ENCODE measurements around the gene CFAP410.

The CFAP410 gene

GRCh38 chr21:44289381-44290010 is 49.7 kb downstream of the CFAP410 start:
- no peaks in the 10 kb centered on the region for H3K79me2 ChIP-seq (ENCODE audit: control insufficient read depth, low read length)
- H3K9me3 ChIP-seq (ENCODE audit: control insufficient read depth, insufficient read depth, low read length), result no peaks in the 10 kb centered on the region
- no peaks in the 10 kb centered on the region for H4K20me1 ChIP-seq (ENCODE audit: control insufficient read depth, insufficient read depth, low read depth, low read length)
- peaks cover 4% of the 10 kb centered on the region for H3K4me1 ChIP-seq (ENCODE audit: control insufficient read depth, low read length)
- H3K36me3 ChIP-seq (ENCODE audit: control insufficient read depth, low read length), result no peaks in the 10 kb centered on the region
- no peaks in the 10 kb centered on the region for H3K9me2 ChIP-seq (replicated peaks; ENCODE audit: control insufficient read depth, low read length)
- no peak overlapping the region for H3K4me3 ChIP-seq (ENCODE audit: low read length)
- H3F3A ChIP-seq (ENCODE audit: control insufficient read depth, insufficient read depth), result no peaks in the 10 kb centered on the region
- TF ChIP-seq EZH2phosphoT487 (IDR thresholded peaks at IDR 0.05; ENCODE audit: borderline replicate concordance, low read length), result no peak
- TF ChIP-seq, protein P1, sequence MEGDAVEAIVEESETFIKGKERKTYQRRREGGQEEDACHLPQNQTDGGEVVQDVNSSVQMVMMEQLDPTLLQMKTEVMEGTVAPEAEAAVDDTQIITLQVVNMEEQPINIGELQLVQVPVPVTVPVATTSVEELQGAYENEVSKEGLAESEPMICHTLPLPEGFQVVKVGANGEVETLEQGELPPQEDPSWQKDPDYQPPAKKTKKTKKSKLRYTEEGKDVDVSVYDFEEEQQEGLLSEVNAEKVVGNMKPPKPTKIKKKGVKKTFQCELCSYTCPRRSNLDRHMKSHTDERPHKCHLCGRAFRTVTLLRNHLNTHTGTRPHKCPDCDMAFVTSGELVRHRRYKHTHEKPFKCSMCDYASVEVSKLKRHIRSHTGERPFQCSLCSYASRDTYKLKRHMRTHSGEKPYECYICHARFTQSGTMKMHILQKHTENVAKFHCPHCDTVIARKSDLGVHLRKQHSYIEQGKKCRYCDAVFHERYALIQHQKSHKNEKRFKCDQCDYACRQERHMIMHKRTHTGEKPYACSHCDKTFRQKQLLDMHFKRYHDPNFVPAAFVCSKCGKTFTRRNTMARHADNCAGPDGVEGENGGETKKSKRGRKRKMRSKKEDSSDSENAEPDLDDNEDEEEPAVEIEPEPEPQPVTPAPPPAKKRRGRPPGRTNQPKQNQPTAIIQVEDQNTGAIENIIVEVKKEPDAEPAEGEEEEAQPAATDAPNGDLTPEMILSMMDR (IDR thresholded peaks at IDR 0.05; ENCODE audit: low read depth, low read length, poor library complexity, severe bottlenecking), result no peak
- peaks cover 18% of the 10 kb centered on the region for H3K27me3 ChIP-seq (ENCODE audit: control insufficient read depth, low read length)
- H3K4me2 ChIP-seq (ENCODE audit: low read length), result no peak overlapping the region
- no peak overlapping the region for H3K27ac ChIP-seq (ENCODE audit: low read depth, low read length)

GRCh38 chr21:44288251-44289110 is 50.7 kb downstream of the CFAP410 start:
- Histone ChIP-seq H4K20me1 (ENCODE audit: control insufficient read depth, insufficient read depth, low read depth, low read length) (no peaks in the 10 kb centered on the region), H3K36me3 (ENCODE audit: control insufficient read depth, low read length) (no peaks in the 10 kb centered on the region), H3K27me3 (ENCODE audit: control insufficient read depth, low read length) (peaks cover 24% of the 10 kb centered on the region), H3K4me1 (ENCODE audit: control insufficient read depth, low read length) (no peaks in the 10 kb centered on the region; the same call in 1 of the 2 replicates), H3K4me2 (ENCODE audit: low read length) (no peak overlapping the region), H3K9me2 (replicated peaks; ENCODE audit: control insufficient read depth, low read length) (no peaks in the 10 kb centered on the region), H3K4me3 (ENCODE audit: low read length) (no peak overlapping the region), H3K27ac (ENCODE audit: low read depth, low read length) (no peak overlapping the region), H3K9me3 (ENCODE audit: control insufficient read depth, insufficient read depth, low read length) (no peaks in the 10 kb centered on the region), H3K79me2 (ENCODE audit: control insufficient read depth, low read length) (no peaks in the 10 kb centered on the region), H3F3A (ENCODE audit: control insufficient read depth, insufficient read depth) (no peaks in the 10 kb centered on the region)
- no peak for TF ChIP-seq EZH2phosphoT487 (IDR thresholded peaks at IDR 0.05; ENCODE audit: borderline replicate concordance, low read length)
- TF ChIP-seq, protein P1 (IDR thresholded peaks at IDR 0.05; ENCODE audit: low read depth, low read length, poor library complexity, severe bottlenecking), result no peak

DNA sequence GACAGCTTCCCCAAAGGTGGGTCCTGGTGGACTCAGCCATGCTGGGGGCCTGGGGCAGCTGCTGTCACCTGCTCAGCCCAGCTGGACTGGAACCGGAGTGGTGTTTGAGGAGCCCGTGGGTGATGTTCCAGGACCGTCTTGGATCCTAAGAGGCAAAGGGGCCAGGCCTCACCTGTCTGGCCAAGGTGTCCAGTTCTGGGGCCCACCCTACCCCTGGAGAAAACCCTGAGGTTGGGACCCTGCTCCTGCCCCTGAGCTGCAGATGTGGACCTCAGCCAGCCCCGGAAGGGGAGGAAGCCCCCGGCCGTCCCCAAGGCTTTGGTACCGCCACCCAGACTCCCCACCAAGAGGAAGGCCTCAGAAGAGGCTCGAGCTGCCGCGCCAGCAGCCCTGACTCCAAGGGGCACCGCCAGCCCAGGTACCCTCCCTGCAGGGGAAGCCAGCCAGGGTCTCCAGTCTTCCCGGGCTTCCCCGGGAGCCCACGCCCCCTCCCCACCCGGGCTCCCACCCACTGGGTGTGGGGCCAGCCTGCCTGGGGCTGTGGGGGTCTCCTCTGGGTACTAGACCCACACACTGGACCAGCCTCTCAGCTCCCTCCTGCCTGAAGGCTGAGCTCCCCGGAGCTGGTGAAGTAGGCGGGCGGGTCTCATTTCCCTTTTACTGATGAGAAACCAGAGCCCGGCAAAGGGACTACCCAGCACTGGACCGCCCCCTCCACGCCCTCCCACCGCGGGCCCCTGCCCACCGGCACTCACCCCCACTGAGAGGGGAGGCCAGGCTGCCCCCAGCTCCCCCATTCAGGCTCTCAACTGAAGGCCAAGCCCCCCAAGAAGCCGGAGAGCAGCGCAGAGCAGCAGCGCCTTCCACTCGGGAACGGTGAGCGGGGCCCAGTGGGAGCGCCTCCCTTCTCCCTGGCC is 52.2 kb downstream of the CFAP410 start:
- Histone ChIP-seq H3K9me3 (ENCODE audit: control insufficient read depth, insufficient read depth, low read length) (no peaks in the 10 kb centered on the region), H3K79me2 (ENCODE audit: control insufficient read depth, low read length) (no peaks in the 10 kb centered on the region), H3K36me3 (ENCODE audit: control insufficient read depth, low read length) (no peaks in the 10 kb centered on the region), H3F3A (ENCODE audit: control insufficient read depth, insufficient read depth) (no peaks in the 10 kb centered on the region), H3K4me3 (ENCODE audit: low read length) (no peak overlapping the region), H3K4me2 (ENCODE audit: low read length) (no peak overlapping the region), H3K27me3 (ENCODE audit: control insufficient read depth, low read length) (peaks cover 25% of the 10 kb centered on the region), H3K27ac (ENCODE audit: low read depth, low read length) (no peak overlapping the region), H3K4me1 (ENCODE audit: control insufficient read depth, low read length) (no peaks in the 10 kb centered on the region; the same call in 1 of the 2 replicates), H4K20me1 (ENCODE audit: control insufficient read depth, insufficient read depth, low read depth, low read length) (no peaks in the 10 kb centered on the region), H3K9me2 (replicated peaks; ENCODE audit: control insufficient read depth, low read length) (no peaks in the 10 kb centered on the region)
- TF ChIP-seq, protein P1 (IDR thresholded peaks at IDR 0.05; ENCODE audit: low read depth, low read length, poor library complexity, severe bottlenecking), result no peak
- no peak for TF ChIP-seq EZH2phosphoT487 (IDR thresholded peaks at IDR 0.05; ENCODE audit: borderline replicate concordance, low read length)
